GM21825 (cell line): ENCODE data around the gene GABRA5.

Source experiments
- ATAC-seq: cut with Tn5 transposase; IDR thresholded peaks from one replicate; pipeline ENCODE4 v1.9.1; 2021; ENCODE audit warnings: mild to moderate bottlenecking, moderate library complexity; ENCODE audit not compliant: unreplicated experiment

The GABRA5 gene

GRCh38 chr15:26921433-26921832 lies 54.6 kb downstream of the GABRA5 start:
- no peak for ATAC-seq

GRCh38 chr15:26926081-26926480 lies 59.2 kb downstream of the GABRA5 start:
- no peak for ATAC-seq

GRCh38 chr15:26928051-26928450 lies 61.2 kb downstream of the GABRA5 start:
- no peak for ATAC-seq

- no peak for ATAC-seq
Measured at GRCh38 chr15:26929588-26929987, 62.7 kb downstream of the GABRA5 start.

DNA sequence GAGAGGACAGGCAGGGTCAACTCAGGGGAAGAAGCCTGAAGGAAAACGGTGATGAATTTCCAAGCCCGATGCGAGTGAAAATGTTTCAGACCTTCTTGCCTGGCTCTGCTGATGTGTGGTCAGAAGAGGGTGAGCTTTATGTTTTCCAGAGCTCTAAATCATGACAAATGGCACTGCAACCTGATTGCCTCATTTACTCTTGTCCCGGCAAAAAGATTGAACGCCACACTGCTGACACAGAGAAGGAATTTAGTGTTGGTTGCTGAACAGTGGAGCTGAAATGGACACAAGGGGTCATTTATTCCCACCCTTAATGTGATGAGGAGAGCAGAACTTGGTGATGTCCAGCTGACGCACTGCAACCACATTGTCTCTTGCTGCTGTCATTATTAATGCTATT lies 68.0 kb downstream of the GABRA5 start:
- no peak for ATAC-seq

DNA sequence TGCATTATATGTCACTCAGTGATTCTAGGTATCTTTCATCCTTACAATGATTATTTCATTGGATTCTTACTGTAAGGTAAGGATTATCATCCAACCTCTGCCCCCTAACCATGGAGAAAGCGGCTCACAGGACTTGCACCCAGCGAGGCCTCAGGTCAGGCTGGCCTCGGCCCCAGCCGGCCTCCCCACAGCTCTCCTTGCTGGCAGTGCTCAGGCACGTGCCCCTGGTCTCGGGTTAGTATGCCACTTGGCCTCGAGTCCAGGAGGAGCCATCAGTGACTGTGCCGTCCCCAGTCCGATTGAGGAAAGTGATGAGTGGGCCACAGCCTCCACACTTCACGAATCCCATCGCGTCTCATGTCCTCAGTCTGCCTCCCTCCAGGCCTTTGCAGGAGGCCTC lies 68.5 kb downstream of the GABRA5 start:
- ATAC-seq: no peak

DNA sequence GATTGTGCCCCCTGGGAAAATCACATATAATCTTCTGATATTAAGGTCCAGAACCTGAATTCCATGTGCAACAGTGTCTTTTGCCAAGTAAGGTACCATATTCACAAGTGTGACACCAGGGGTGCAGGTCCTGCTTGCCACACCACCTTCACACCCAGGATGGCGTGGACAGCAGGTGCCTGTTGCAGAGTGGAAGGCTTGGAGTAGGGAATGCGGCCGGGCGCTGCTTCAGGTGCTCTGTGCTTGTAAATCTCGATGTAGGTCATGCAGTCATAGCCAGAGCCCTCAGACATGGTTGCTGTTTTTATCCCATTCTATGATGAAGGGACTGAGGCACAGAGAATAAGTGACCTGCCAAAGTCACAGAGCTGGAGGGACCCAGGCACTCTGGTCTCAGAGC lies 69.6 kb downstream of the GABRA5 start:
- ATAC-seq: no peak

GRCh38 chr15:26937134-26937533 lies 70.3 kb downstream of the GABRA5 start:
- no peak for ATAC-seq

GRCh38 chr15:26939398-26939797 lies 72.5 kb downstream of the GABRA5 start:
- no peak for ATAC-seq

DNA sequence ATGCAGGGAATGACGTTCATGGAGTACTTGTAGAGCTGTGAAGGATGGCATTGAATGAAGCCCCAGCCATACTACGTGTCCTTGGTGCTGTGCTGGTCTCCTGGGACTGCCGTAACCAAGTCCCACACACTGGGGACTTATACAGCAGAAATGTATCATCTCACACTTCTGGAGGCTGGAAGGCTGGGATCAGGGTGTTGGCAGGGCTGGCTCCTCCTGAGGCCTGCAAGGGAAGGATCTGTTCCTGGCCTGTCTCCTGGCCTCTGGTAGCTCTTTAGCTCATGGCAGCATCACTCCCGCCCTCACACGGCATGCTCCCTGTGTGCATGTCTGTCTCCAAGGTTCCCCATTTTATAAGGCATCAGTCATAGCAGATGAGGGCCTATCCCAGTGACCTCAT lies 74.6 kb downstream of the GABRA5 start:
- ATAC-seq: no peak

DNA sequence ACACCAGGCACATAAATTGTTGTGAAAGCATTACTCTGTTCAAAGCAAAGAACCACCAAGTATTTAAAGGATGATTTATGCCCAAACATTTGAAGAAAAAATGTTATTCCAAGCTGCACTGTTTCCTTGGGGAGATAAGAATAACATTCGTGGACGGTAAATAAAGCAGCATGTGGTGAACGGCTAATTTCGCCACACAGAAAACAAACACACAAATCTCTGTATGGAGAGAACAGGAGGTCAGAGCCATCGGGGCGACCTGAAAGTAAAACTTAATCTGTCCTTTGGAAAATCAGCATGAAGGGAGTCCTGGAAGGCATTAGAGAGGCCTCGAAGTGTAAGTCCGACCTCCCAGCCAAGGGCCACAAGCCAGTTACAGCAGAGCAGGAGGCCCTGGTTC lies 77.0 kb downstream of the GABRA5 start:
- ATAC-seq: no peak

- ATAC-seq: no peak
Measured at GRCh38 chr15:26945046-26945445, 78.2 kb downstream of the GABRA5 start.

GRCh38 chr15:26950001-26950400 lies 83.1 kb downstream of the GABRA5 start:
- ATAC-seq: no peak

GRCh38 chr15:26954403-26954802 lies 87.5 kb downstream of the GABRA5 start:
- ATAC-seq: no peak

GRCh38 chr15:26967719-26968269 lies 100.9 kb downstream of the GABRA5 start:
- no peak for ATAC-seq

DNA sequence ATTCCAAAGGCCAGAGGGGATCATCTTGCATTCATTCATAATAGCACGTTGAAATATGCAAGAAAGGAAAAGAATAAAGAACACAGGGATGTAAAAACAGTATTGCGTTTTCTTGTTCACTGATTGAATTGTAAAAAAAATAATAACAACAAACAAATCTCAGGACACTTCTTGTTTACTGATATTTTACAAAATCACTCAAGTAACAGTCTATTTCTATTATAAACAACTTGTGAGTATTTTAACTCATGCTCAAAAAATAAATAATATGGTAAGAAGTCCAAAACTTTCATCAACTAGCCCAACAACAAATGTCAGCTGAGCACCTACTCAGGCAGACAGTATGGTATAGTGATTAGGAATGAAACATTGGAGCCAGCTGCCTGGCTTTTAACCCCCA lies 101.9 kb downstream of the GABRA5 start:
- no peak for ATAC-seq

DNA sequence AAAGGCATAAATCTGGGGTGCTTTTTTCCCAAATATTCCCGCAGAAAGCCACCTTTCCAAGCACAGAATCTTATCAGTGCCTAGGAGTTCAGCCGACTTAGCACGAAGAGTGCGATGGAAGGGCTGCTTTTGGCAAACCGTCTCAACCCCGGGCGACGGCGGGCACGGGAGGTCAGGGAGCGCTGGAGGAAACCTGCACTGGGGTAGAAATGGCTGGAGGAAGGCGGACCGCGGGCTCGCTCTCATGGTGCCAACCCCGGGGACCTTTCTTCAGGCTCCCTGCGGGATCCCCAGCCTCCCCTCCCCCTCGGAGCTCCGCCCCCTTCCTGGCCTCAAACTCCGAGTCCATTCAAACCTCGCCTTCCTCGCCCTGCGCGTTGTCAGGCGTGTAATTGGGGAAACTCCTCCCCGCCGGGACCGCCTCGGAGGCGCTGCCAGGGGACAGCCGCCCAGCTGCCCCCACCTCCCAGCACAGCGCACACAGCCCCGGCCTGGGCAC lies 103.9 kb downstream of the GABRA5 start, which contains the start of gene GABRG3:
TSS of gene GABRG3 (plus strand) at position 470 of the 499 bp plus-strand sequence.
- ATAC-seq: no peak

- ATAC-seq: no peak
Measured at GRCh38 chr15:26971271-26972018, 104.6 kb downstream of the GABRA5 start.

- ATAC-seq: no peak
Measured at GRCh38 chr15:26972636-26973035, 105.8 kb downstream of the GABRA5 start.

DNA sequence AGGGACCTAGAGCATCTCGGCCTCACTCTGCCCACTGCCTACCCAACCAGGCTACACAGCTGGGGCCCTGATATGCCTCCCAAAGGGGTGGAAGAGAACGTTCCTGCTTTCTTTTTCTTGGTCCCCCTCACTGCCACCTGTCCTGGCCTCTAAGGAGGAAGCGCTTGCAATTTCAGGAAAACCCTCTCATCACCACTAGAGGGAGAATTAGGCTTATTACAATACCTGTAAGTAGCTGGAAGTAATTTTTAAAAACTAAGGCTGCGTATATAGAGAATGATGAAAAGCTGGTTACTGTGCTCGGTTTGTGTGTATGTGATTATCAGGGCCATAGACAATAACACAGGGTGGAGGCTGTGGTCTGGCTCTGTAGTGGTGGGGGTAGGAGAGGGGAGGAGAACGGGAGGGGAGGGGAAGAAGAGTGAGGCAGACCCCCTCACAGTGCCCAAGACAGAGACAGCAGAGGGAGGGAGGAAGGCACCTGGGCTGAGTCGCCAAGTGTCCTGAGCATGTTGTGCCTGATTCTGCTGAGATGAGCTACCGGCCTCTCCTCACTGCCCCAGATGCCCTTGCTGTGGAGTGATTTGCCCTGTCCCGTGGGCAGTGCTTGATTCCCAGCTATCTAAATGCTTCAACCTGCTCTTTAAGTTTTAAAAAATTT lies 107.4 kb downstream of the GABRA5 start:
- ATAC-seq: no peak

DNA sequence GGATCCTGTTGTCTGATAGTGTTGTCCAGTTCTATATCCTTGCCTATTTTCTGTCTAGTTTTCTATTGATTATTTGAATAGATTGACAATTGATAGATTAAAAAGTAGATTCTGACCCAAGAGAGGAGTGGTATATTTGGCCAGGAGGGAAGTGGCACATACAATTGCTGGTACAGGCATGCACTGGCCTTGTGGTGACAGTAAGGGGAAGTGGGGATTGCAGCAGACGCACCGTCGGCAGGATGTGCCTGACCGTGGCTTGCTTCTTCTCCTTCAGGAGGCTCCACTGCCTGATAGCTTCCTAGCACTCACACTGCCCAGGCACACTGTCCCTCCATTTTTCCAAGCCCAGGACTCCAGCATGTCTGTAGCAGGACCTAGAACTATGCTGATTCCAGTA lies 114.6 kb downstream of the GABRA5 start:
- no peak for ATAC-seq

DNA sequence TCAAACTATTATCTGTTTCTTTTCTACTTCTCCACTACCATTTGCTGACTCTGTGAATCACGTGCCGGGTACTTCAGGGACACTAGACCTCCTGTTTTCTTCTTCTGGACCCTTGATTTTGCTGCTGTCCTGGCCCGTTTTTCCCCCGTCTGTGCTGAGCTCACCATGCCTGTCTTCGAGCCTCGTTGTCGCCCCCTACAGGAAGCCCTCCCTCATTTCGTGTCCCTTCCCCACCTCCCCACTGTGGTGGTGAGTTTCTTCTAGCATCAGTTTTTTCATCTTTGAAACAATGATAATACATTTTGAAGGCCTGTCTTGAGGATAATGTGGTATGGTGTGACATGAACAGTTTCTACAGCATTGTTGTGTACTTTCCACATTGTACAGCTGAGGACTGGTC lies 117.0 kb downstream of the GABRA5 start:
- no peak for ATAC-seq
